Aorta (tissue), 5 donors: ENCODE measurements around the gene PDE4A. TPM values are rescaled to one million over a fixed set of nuclear protein-coding genes. Genes with fewer than 3 reads are reported as not detected.
"Not testable (repeated sequence)": the region's sequence is repeated elsewhere in the genome, so short reads cannot be mapped to it uniquely, and the experiment has no call there.

Experiments used
- ATAC-seq: fragments of 200-7000 bp; cut with Tn5 transposase; one replicate; pipeline ENCODE4 v1.9.1; 2022; ENCODE audit warnings: moderate library complexity; ENCODE audit not compliant: low FRiP score
- DNase-seq, 2 donors: peaks; one replicate each; pipeline ENCODE4 v3.0.0-alpha.2; 2020
- H3K27ac ChIP-seq, 2 donors: one replicate each; pipeline ENCODE4 v1.5.1; 2013; ENCODE audit warnings: low read length in 2 of 2, mild to moderate bottlenecking in 2 of 2, moderate library complexity in 2 of 2, control low read depth in 1 of 2, inconsistent platforms in 1 of 2, low read depth in 1 of 2
- H3K27me3 ChIP-seq, 2 donors: one replicate each; pipeline ENCODE4 v1.6.1; 2013; ENCODE audit warnings: control low read depth in 1 of 2, low read length in 1 of 2, mild to moderate bottlenecking in 1 of 2, moderate library complexity in 1 of 2; ENCODE audit not compliant: insufficient read depth in 2 of 2, control insufficient read depth in 1 of 2
- H3K36me3 ChIP-seq, 2 donors: one replicate each; pipeline ENCODE4 v1.6.1; 2013; ENCODE audit warnings: control low read depth in 1 of 2, low read length in 1 of 2, mild to moderate bottlenecking in 1 of 2; ENCODE audit not compliant: insufficient read depth in 2 of 2, control insufficient read depth in 1 of 2
- H3K4me1 ChIP-seq, 2 donors: one replicate each; pipeline ENCODE4 v1.6.1; 2013; ENCODE audit warnings: low read length in 2 of 2, control low read depth in 1 of 2, mild to moderate bottlenecking in 1 of 2, moderate library complexity in 1 of 2; ENCODE audit not compliant: insufficient read depth in 2 of 2, control insufficient read depth in 1 of 2
- H3K4me3 ChIP-seq, 2 donors: one replicate each; pipeline ENCODE4 v1.5.1; 2013; ENCODE audit warnings: low read length in 2 of 2, control low read depth in 1 of 2, mild to moderate bottlenecking in 1 of 2
- H3K9me3 ChIP-seq: one replicate; pipeline ENCODE4 v1.6.1; 2013; ENCODE audit warnings: mild to moderate bottlenecking, low read length; ENCODE audit not compliant: control insufficient read depth
- WGBS, 2 donors: extraction: QIAGEN DNeasy Blood & Tissue Kit; methylation state at CpG; one replicate each; pipeline ENCODE4 v1.1.7; 2013; 5-methylcytosine and 5-hydroxymethylcytosine counted together
- intact Hi-C, 2 donors: fragments of 100-400 bp; cut with DNase I; formaldehyde crosslinking; loops; one replicate each; pipeline versions ENCODE4 v1.14.2 to v1.15.0; 2022
- polyA plus RNA-seq, 2 donors: library from polyadenylated mRNA; stranded (reverse); fragments of 200-250 nt; gene quantifications; one replicate each; pipeline ENCODE4 v1.2.3, GENCODE V29; 2013
- total RNA-seq, 2 donors: library from RNA; stranded (reverse); fragmentation: NEBNext Ultra II Directional; extraction: Animal tissue kit (Norgen Biotek cat#: 25700); gene quantifications; one replicate each; pipeline ENCODE4 v1.2.1, GENCODE V29; 2021
- donor health status: healthy with polysubstance abuse.
- donor health status: Bipolar disorder and iron deficiency.
- donor health status: DM: no; HTN: no; CAD: no.
- donor health status: DM: no; HTN: no; CAD: no.
- donor health status: DM: yes; HTN: yes; CAD: no.

Gene PDE4A
- total and polyA plus RNA-seq, 4 donors: 8.6 to 30.2 (median 13.0) TPM

GRCh38 chr19:10462042-10462441 lies 41.7 kb downstream of the PDE4A start:
- H3K27me3 ChIP-seq, H3K36me3 ChIP-seq, H3K9me3 ChIP-seq, H3K4me1 ChIP-seq, intact Hi-C loops, H3K4me3 ChIP-seq, ATAC-seq, H3K27ac ChIP-seq, DNase-seq: not testable (repeated sequence)
- WGBS, 2 donors: 95 to 97% methylated on average over 15 of the region's 15 CpGs

DNA sequence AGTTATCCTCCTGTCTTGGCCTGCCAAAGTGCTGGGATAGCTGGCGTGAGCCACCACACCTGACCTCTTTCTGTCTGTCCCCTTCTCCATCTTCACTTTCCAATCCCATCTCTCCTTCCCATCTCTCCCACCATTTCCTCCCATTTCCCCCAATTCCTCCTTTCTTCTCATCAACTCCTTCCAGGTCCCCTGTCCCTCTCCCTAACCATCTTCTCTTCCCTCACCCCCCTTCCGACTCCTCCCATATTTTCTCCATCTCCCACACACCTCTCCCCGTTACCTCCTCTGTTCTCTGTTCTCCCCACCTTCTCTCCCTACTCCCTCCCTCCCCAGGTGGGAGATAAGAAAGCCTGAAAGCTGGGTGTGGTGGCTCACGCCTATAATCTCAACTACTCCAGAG lies 42.2 kb downstream of the PDE4A start:
- 90 to 98% methylated on average over 4 of the region's 4 CpGs for WGBS, 2 donors

DNA sequence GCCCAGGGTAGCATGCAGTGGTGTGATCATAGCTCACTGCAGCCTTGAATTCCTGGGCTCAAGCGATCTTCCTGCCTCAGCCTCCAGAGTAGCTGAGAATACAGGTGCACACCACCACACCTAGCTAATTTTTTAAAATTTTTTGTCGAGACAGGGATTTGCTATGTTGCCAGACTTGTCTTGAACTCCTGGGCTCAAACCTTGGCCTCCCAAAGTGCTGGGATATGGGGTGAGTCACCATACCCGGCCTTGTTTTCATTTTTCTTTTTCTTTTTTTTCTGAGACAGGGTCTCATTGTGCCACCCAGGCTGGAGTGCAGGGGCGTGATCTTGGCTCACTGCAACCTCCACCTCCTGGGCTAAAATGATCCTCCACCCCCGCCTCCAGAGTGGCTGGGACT lies 44.1 kb downstream of the PDE4A start:
- WGBS, 2 donors: 68 to 82% methylated on average over 5 of the region's 5 CpGs
- intact Hi-C loops: no loop called here
- H3K4me1 ChIP-seq: no peaks in the 10 kb centered on the region
- H3K36me3 ChIP-seq: peaks cover 0 to 7% of the 10 kb centered on the region in 2 donors
- H3K9me3 ChIP-seq: no peaks in the 10 kb centered on the region
- no peak overlapping the region for H3K4me3 ChIP-seq
- no peak overlapping the region for H3K27ac ChIP-seq
- DNase-seq (no peak), ATAC-seq (no peak)
- H3K27me3 ChIP-seq: no peaks in the 10 kb centered on the region

More for the DNA sequence above, 42.2 kb downstream of the PDE4A start:
- ATAC-seq (no peak), DNase-seq (no peak)
- Histone ChIP-seq H3K27me3 (no peaks in the 10 kb centered on the region), H3K4me1 (no peaks in the 10 kb centered on the region), H3K27ac (no peak overlapping the region), H3K4me3 (no peak overlapping the region), H3K36me3 (peaks cover 0 to 8% of the 10 kb centered on the region in 2 donors), H3K9me3 (no peaks in the 10 kb centered on the region)
- intact Hi-C loops: no loop called here

DNA sequence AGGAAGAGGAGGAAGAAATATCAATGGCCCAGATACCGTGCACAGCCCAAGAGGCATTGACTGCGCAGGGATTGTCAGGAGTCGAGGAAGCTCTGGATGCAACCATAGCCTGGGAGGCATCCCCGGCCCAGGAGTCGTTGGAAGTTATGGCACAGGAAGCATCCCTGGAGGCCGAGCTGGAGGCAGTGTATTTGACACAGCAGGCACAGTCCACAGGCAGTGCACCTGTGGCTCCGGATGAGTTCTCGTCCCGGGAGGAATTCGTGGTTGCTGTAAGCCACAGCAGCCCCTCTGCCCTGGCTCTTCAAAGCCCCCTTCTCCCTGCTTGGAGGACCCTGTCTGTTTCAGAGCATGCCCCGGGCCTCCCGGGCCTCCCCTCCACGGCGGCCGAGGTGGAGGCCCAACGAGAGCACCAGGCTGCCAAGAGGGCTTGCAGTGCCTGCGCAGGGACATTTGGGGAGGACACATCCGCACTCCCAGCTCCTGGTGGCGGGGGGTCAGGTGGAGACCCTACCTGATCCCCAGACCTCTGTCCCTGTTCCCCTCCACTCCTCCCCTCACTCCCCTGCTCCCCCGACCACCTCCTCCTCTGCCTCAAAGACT lies 46.9 kb downstream of the PDE4A start:
- no peak overlapping the region for H3K4me3 ChIP-seq
- H3K27ac ChIP-seq: no peak overlapping the region
- H3K4me1 ChIP-seq: no peaks in the 10 kb centered on the region
- ATAC-seq (no peak), DNase-seq (no peak)
- peaks cover 0 to 7% of the 10 kb centered on the region in 2 donors for H3K36me3 ChIP-seq
- 81 to 87% methylated on average over 20 of the region's 20 CpGs for WGBS, 2 donors
- H3K27me3 ChIP-seq: no peaks in the 10 kb centered on the region
- no peaks in the 10 kb centered on the region for H3K9me3 ChIP-seq
- intact Hi-C loops: no loop called here

- ATAC-seq (no peak), DNase-seq (no peak)
- H3K4me1 ChIP-seq: no peaks in the 10 kb centered on the region
- no peaks in the 10 kb centered on the region for H3K27me3 ChIP-seq
- H3K4me3 ChIP-seq: no peak overlapping the region
- H3K27ac ChIP-seq: no peak overlapping the region
- H3K36me3 ChIP-seq: peaks cover 0 to 7% of the 10 kb centered on the region in 2 donors
- intact Hi-C loops: no loop called here
- WGBS, 2 donors: 78 to 90% methylated on average over 12 of the region's 12 CpGs
- H3K9me3 ChIP-seq: no peaks in the 10 kb centered on the region
These were observed 47.8 kb downstream of the PDE4A start for GRCh38 chr19:10468133-10468532.

DNA sequence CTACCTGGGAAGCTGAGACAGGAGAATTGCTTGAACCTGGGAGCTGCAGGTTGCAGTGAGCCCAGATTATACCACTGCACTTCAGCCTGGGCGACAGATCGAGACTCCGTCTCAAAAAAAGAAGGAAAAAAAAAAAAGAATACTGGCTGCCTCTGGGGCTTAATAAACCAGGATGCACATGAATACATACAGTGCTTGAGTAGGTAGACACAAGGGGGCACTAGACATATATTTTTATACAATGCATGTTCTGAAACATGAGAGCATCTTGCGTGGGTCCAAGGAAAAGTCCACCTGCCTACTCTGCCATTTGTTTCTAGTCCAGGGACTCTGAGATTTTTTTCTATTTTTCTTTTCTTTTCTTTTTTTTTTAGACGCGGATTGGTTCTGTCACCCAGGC lies 51.6 kb downstream of the PDE4A start:
- no peaks in the 10 kb centered on the region for H3K27me3 ChIP-seq
- no peaks in the 10 kb centered on the region for H3K9me3 ChIP-seq
- peaks cover 0 to 2% of the 10 kb centered on the region in 2 donors for H3K36me3 ChIP-seq
- H3K27ac ChIP-seq: no peak overlapping the region
- no peak overlapping the region for H3K4me3 ChIP-seq
- DNase-seq (no peak), ATAC-seq (no peak)
- 27 to 35% methylated on average over 6 of the region's 6 CpGs for WGBS, 2 donors
- intact Hi-C loops: no loop called here
- H3K4me1 ChIP-seq: no peaks in the 10 kb centered on the region

DNA sequence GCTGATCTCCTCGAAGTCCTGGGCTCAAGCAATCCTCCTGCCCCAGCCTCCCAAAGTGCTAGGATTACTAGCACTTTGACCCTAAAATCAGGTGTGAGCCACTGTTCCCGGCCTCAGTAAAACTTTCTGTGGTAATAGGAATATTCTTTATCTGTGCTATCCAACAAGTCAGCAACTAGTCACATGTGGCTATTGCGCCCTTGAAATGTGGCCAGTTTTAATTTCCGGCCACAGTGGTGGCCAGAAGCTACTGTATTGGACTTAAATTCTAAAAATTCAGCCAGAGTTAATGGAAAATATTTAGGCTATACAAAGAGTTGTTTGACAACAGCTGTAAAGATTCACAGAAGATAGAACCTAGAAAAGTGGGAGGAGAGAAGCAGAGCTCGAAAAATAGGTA lies 52.9 kb downstream of the PDE4A start:
- H3K9me3 ChIP-seq: no peaks in the 10 kb centered on the region
- no peak overlapping the region for H3K27ac ChIP-seq
- WGBS, 2 donors: 69 to 70% methylated on average over 5 of the region's 5 CpGs
- H3K4me1 ChIP-seq: no peaks in the 10 kb centered on the region
- no peak overlapping the region for H3K4me3 ChIP-seq
- intact Hi-C loops: no loop called here
- ATAC-seq (no peak), DNase-seq (no peak)
- no peaks in the 10 kb centered on the region for H3K36me3 ChIP-seq
- H3K27me3 ChIP-seq: no peaks in the 10 kb centered on the region

DNA sequence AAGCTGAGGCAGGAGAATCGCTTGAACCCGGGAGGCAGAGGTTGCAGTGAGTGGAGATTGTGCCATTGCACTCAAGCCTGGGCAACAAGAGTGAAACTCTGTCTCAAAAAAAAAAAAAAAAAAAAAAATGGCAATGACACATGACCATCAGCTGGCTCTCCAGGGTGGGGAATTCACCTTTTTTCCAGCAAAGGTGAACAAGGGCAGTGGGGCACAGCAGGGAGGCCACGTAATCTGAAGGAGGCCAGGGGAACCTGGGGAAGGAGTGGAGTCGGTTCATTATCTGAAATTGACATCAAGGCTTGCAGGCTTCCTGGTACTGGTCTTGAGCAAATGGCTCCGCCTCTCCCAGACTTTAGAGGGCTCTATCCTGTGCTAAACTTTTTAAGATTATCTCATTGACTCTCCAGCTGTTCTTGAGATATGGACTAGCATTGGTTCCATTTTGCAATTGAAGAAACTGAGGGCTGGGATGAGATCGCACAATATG lies 54.7 kb downstream of the PDE4A start:
- H3K36me3 ChIP-seq: no peaks in the 10 kb centered on the region
- ATAC-seq (no peak), DNase-seq (no peak)
- 67 to 75% methylated on average over 6 of the region's 6 CpGs for WGBS, 2 donors
- no peak overlapping the region for H3K4me3 ChIP-seq
- H3K9me3 ChIP-seq: no peaks in the 10 kb centered on the region
- no peaks in the 10 kb centered on the region for H3K27me3 ChIP-seq
- no peak overlapping the region for H3K27ac ChIP-seq
- no peaks in the 10 kb centered on the region for H3K4me1 ChIP-seq
- intact Hi-C loops: loop anchor here in 1 of 2 donors (5.0 kb wide), 1 partner anchor 92 kb away; the partner anchor contains the start of genes CDKN2D and KRI1

DNA sequence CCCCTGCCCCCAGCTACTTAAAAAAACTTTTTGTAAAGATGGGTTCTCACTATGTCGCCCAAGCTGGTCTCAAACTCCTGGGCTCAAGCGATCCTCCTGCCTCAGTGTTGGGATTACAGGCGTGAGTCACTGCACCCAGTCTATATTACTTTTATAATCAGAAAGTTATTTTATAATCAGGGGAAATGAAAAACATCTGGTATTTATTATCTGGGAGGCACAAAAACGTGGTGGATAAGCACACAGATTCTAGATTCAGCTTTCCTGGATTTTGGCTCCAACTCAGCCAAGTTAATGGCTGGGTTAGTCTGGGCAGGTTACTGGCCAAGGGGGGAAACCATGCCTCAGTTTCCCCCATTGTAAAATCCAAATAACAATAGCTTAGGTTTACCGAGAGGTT lies 58.1 kb downstream of the PDE4A start:
- intact Hi-C loops: loop anchor here in 1 of 2 donors (5.0 kb wide), 1 partner anchor 89 kb away; the partner anchor contains the start of genes CDKN2D and KRI1
- no peak overlapping the region for H3K27ac ChIP-seq
- H3K27me3 ChIP-seq: no peaks in the 10 kb centered on the region
- no peaks in the 10 kb centered on the region for H3K4me1 ChIP-seq
- DNase-seq (no peak), ATAC-seq (no peak)
- WGBS, 2 donors: 18 to 24% methylated on average over 5 of the region's 5 CpGs
- no peaks in the 10 kb centered on the region for H3K9me3 ChIP-seq
- no peak overlapping the region for H3K4me3 ChIP-seq
- H3K36me3 ChIP-seq: no peaks in the 10 kb centered on the region
